Measurements from ENCODE around the gene SAMSN1. TPM values are rescaled to one million over a fixed set of nuclear protein-coding genes. Genes with fewer than 3 reads are reported as not detected.

SAMSN1 gene
- total and polyA plus RNA-seq, 12 donors = 1.4 to 15.3 (median 7.1) TPM

GRCh38 chr21:14448784-14449183 lies 97.3 kb downstream of the SAMSN1 start:
- no peaks in the 10 kb centered on the region for H3K36me3 ChIP-seq (replicated peaks in 1 of 2)
- DNase-seq = no peak
- no peak overlapping the region for H3K27ac ChIP-seq
- TF ChIP-seq, protein P1, sequence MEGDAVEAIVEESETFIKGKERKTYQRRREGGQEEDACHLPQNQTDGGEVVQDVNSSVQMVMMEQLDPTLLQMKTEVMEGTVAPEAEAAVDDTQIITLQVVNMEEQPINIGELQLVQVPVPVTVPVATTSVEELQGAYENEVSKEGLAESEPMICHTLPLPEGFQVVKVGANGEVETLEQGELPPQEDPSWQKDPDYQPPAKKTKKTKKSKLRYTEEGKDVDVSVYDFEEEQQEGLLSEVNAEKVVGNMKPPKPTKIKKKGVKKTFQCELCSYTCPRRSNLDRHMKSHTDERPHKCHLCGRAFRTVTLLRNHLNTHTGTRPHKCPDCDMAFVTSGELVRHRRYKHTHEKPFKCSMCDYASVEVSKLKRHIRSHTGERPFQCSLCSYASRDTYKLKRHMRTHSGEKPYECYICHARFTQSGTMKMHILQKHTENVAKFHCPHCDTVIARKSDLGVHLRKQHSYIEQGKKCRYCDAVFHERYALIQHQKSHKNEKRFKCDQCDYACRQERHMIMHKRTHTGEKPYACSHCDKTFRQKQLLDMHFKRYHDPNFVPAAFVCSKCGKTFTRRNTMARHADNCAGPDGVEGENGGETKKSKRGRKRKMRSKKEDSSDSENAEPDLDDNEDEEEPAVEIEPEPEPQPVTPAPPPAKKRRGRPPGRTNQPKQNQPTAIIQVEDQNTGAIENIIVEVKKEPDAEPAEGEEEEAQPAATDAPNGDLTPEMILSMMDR (IDR thresholded peaks at IDR 0.05) = no peak
- no peak for TF ChIP-seq POLR2A (IDR thresholded peaks at IDR 0.05)
- intact Hi-C loops (cut with DNase I) = no loop called here
- no peaks in the 10 kb centered on the region for H3K4me1 ChIP-seq (replicated peaks in 1 of 2)
- WGBS, 4 donors = 64 to 83% (median 76%) methylated on average over 1 of the region's 1 CpG
- no peaks in the 10 kb centered on the region for H3K9me3 ChIP-seq (replicated peaks in 1 of 3)
- no peak overlapping the region for H3K4me3 ChIP-seq
- no peaks in the 10 kb centered on the region for H3K27me3 ChIP-seq

GRCh38 chr21:14438211-14438610 lies 107.9 kb downstream of the SAMSN1 start:
- Histone ChIP-seq H3K27me3 (no peaks in the 10 kb centered on the region), H3K4me1 (replicated peaks in 1 of 2) (no peaks in the 10 kb centered on the region), H3K9me3 (replicated peaks in 1 of 3) (no peaks in the 10 kb centered on the region), H3K4me3 (no peak overlapping the region), H3K36me3 (replicated peaks in 1 of 2) (no peaks in the 10 kb centered on the region), H3K27ac (no peak overlapping the region)
- no peak for TF ChIP-seq POLR2A (IDR thresholded peaks at IDR 0.05)
- TF ChIP-seq, protein P1 (IDR thresholded peaks at IDR 0.05) = no peak
- intact Hi-C loops (cut with DNase I) = no loop called here
- peak in 1 of 7 donors; percentile 10 for DNase-seq
- 54 to 67% (median 60%) methylated on average over 4 of the region's 4 CpGs for WGBS, 4 donors

- intact Hi-C loops (cut with DNase I) = no loop called here
- Histone ChIP-seq H3K27ac (no peak overlapping the region), H3K4me1 (replicated peaks in 1 of 2) (no peaks in the 10 kb centered on the region), H3K36me3 (replicated peaks in 1 of 2) (no peaks in the 10 kb centered on the region), H3K9me3 (replicated peaks in 1 of 3) (no peaks in the 10 kb centered on the region), H3K27me3 (no peaks in the 10 kb centered on the region), H3K4me3 (no peak overlapping the region)
- TF ChIP-seq, protein P1 (IDR thresholded peaks at IDR 0.05) = no peak
- TF ChIP-seq POLR2A (IDR thresholded peaks at IDR 0.05) = no peak
- 43 to 88% (median 63%) methylated on average over 1 of the region's 1 CpG for WGBS, 4 donors
- no peak for DNase-seq
Measured at GRCh38 chr21:14435423-14435822, 110.7 kb downstream of the SAMSN1 start.

Other genes with a start within 250 kb of the SAMSN1 start
- gene HSPA13, start 163.2 kb downstream of the SAMSN1 start, total RNA-seq = 10 to 100 TPM; 18.6 to 75.4 (median 26.3) TPM
- gene HSPA13, start 163.2 kb downstream of the SAMSN1 start, polyA plus RNA-seq = 10 to 100 TPM in 1 of 3 donors, 1 to 10 TPM in 2; 4.3 to 65.9 (median 4.8) TPM

All from adrenal gland (tissue), 12 donors.